T-helper 22 cell (primary cell): ENCODE data around the gene PRDM1.
A peak's percentile ranks its signal among the peaks of the same experiment; 100 is the strongest.

Experiments used
- DNase-seq: peaks from one replicate; pipeline ENCODE4 v3.0.0-alpha.2; 2020; ENCODE audit warnings: low read depth

The PRDM1 gene

GRCh38 chr6:106097411-106098231 is 11.5 kb downstream of the PRDM1 start:
- DNase-seq = peak; percentile 52

GRCh38 chr6:106098383-106099234 is 12.5 kb downstream of the PRDM1 start:
- DNase-seq = peak; percentile 67

- no peak for DNase-seq
These were observed 13.1 kb downstream of the PRDM1 start for GRCh38 chr6:106099235-106099537.

GRCh38 chr6:106100755-106101154 is 14.6 kb downstream of the PRDM1 start:
- DNase-seq = no peak

DNA sequence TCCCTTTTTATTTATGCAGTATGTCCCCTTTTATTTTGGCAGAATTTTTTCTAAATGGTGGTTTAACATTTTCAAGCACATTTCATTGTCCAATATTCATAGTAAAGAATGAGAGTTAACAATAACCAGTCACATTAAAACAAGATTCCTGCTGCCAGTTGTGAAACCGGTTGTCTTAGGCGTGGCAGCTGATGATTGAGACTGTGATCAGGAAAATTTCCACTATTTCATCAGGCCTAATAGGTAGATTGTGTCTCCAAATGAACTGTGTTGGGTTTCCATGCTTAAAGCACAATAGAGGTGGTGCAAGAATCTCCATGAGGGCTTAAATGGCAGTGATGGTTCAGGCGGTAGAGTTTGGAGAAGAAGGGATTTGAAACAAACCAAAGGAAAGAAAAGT is 15.3 kb downstream of the PRDM1 start:
- no peak for DNase-seq

DNA sequence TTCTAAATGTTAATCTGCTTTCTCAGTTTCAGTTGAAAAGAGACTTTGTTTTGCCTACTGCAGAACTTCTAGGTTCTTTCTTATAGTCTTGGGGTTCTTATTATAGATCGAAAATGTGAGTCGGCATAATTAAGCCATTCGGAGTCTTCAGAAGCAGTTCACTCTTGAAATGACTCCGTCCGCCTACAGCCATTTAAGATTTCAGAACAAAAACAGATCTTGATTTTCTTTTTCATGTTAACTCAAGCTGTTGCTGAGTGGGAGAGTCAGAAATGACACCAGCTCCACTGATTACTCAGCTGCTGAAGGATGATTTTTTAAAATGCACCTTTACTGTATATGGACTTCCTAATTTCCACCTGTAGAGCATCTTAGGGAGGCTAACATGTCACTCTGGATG is 15.9 kb downstream of the PRDM1 start:
- no peak for DNase-seq

DNA sequence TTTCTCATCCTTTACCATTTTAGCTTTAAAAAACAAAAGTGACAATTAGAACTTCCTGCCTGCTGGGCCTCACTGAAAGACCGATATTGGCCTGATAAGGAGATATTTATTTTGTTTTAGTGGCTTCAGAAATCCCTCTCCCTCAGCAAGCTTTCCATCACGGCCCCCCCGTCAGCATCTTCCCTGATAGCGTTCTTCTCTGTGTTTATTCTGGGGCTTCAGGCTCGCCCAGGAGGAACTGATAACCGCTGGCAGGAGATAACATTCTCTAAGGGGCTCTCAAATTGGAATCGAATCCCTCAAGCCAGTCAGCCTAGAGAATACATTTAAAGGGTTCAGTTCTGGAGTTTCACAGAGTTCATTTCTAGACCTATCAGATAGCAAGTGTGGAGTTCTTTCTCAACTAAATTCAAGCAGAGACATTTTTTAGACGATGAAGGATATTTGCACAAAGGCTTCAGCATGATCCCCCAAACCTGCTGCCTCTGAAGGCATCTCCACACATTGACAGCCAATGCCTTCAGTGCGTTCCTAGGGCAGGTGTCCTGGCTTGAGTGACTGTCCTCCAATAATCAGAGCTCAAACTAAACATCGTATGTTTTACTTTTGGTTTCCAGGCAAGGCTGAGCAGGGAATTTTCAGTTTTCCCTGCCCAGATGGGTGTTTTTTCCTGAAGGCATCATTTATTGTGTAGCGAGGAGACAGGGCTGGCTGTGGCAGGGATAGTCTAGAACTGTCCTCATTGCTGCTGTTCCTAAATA is 17.0 kb downstream of the PRDM1 start:
- DNase-seq = no peak

GRCh38 chr6:106103728-106104109 is 17.6 kb downstream of the PRDM1 start:
- DNase-seq = peak; percentile 57

GRCh38 chr6:106104476-106104875 is 18.3 kb downstream of the PRDM1 start:
- no peak for DNase-seq

DNA sequence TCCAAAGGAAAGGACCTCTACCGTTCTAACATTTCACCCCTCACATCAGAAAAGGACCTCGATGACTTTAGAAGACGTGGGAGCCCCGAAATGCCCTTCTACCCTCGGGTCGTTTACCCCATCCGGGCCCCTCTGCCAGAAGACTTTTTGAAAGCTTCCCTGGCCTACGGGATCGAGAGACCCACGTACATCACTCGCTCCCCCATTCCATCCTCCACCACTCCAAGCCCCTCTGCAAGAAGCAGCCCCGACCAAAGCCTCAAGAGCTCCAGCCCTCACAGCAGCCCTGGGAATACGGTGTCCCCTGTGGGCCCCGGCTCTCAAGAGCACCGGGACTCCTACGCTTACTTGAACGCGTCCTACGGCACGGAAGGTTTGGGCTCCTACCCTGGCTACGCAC is 18.8 kb downstream of the PRDM1 start:
- DNase-seq = no peak

GRCh38 chr6:106105493-106105892 is 19.4 kb downstream of the PRDM1 start:
- no peak for DNase-seq

DNA sequence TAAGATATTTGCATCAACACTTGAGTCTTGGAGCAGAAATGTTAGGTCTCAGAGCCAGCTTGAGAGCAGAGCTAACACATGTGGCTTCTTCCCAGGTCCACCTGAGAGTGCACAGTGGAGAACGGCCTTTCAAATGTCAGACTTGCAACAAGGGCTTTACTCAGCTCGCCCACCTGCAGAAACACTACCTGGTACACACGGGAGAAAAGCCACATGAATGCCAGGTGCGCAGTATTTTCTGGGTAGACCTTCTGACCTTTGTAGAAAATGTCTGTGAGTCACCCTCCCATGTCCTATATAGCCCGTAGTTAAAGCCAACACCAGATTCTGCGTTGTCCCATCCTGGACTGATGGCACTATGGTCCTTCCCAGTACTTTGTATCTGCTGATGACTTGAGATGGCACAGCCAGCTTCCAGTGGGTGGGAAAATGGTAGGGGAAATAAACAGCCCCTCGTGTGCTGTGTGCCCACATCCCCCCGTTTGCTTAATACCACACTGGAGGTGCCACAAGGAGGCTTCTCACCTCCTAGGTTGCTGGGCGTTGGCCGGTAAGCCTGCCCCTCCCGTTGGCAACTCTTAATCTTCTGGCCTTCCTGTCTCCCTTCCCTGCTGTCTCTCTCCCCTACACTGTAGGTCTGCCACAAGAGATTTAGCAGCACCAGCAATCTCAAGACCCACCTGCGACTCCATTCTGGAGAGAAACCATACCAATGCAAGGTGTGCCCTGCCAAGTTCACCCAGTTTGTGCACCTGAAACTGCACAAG is 20.3 kb downstream of the PRDM1 start:
- no peak for DNase-seq

GRCh38 chr6:106107043-106107613 is 21.0 kb downstream of the PRDM1 start:
- no peak for DNase-seq

DNA sequence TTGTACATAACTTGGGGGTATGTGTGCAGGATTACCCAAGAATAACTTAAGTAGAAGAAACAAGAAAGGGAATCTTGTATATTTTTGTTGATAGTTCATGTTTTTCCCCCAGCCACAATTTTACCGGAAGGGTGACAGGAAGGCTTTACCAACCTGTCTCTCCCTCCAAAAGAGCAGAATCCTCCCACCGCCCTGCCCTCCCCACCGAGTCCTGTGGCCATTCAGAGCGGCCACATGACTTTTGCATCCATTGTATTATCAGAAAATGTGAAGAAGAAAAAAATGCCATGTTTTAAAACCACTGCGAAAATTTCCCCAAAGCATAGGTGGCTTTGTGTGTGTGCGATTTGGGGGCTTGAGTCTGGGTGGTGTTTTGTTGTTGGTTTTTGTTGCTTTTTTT is 22.0 kb downstream of the PRDM1 start:
- no peak for DNase-seq

DNA sequence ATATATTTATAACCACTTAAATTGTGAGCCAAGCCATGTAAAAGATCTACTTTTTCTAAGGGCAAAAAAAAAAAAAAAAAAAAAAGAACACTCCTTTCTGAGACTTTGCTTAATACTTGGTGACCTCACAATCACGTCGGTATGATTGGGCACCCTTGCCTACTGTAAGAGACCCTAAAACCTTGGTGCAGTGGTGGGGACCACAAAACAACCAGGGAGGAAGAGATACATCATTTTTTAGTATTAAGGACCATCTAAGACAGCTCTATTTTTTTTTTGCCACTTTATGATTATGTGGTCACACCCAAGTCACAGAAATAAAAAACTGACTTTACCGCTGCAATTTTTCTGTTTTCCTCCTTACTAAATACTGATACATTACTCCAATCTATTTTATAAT is 22.9 kb downstream of the PRDM1 start:
- DNase-seq = no peak

DNA sequence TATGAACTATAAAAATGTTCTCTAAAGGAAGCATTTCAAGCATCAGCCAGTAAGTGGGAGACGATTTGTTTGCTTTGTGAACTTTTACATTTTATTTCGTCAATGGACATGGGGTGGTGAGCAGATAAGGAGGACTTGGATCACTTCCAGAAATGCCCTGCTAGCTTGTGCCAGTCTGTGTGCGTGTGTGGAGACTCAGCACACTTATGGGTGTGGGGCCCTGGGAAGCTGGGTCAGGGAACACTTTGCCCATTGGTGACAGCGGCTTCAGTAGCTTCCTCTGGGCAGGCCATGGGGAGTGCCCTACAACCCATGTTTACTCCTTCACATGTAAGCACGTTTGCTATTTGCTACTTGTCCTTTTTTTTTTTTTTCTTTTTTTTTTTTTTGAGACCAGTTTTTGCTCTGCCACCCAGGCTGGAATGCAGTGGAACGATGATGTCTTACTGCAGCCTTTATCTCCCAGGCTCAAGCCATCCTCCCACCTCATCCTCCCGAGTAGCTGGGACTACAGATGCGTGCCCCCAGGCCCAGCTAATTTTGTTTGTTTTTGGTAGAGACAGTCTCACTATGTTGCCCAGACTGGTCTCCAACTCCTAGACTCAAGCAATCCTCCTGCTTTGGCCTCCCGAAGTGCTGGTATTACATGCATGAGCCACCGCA is 24.2 kb downstream of the PRDM1 start:
- DNase-seq = no peak

GRCh38 chr6:106112433-106112832 is 26.3 kb downstream of the PRDM1 start:
- DNase-seq = no peak

DNA sequence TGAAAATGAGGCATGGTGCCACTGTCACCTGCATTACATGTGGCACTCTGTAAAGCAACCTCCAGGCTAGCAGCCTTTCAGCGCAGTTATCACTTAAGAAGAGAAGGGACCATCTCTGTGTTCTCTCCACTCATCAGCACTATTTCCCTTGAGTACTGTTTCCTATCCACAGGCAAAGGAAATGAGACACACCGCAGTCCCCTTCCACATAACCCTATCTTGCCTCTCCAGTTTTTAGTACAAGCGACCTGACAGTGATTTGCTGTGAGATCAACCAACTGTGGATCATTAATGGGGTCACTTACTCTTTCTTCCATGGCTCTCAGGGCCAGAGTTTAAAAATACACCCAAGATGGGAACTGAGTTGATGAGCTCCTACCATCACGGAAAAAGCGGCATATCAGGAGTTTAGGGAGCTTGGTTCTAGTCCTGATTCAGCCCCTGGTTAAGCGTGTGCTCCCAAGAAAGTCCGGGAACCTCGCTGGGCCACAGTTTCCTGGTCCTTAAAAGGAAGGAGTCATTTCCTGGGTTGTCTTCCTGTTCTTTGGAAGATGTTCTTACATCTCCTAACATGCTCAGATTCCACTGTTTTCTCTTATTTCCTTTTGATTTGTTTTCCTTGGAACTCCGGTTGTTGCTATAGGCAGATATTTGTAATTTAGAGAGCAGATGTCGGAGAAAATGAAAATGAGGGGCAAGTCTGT is 27.3 kb downstream of the PRDM1 start:
- DNase-seq = no peak

DNA sequence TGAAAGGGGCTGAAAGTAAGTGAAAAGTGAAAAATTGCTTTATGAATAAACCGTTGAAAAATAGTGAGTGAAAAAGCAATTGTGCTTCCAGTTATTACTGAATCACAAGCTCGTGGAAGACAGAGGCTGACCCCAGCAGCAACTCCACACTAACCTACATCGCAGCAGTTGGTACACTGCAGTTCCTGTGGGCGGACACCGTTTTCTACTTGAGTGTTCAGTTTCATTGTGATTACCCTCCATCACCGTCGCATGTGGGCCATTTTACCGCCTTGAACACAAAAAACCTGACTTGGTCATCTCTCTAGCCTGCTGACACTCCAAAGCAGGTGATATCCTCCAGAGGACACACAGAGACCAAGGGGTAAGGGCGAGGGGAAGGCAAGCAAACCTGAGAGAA is 28.4 kb downstream of the PRDM1 start:
- DNase-seq = no peak

- no peak for DNase-seq
These were observed 29.1 kb downstream of the PRDM1 start for GRCh38 chr6:106115286-106115685.
